SHP77 treated with DMSO at 0.1 percent for 48 hours (cell line): ENCODE data around the gene ARID1B.

ENCODE experiments used
- DNase-seq: peaks from one replicate; lab custom pipeline; 2025; lab: John Stamatoyannopoulos, UW

The ARID1B gene

GRCh38 chr6:156773935-156774852 is 3.0 kb upstream of the ARID1B start:
- DNase-seq = no peak

DNA sequence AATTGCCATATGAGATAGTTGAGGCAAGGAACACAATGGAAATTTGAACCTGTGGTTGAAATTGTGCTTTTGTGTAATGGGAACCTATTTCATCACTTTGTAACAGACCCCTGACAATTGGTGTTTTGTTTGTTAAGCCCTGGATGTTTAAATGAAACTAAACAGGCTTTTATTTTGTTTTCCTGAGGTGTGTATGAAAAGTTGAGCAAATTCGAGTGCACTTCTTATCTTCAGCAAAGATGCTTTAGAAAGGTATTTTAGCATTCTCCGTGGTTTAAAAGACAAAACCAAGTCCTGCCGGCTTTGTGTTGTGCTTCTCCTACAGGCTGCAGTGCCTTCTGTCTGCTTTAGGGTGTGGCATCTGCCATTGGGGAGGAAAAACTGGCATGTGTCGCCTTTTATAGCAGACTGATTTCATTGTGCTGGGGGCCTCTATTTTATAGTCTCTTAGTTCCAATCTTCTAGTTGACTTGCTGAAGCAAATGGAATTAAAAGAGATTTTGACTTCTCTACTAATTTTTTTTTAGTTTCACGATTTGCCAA is 2.2 kb upstream of the ARID1B start:
- no peak for DNase-seq

GRCh38 chr6:156775717-156776116 is 1.5 kb upstream of the ARID1B start:
- no peak for DNase-seq

- DNase-seq = peak; percentile 56
Observed at GRCh38 chr6:156776470-156776839, 723 bp upstream of the ARID1B start.

GRCh38 chr6:156777577-156778453 is 637 bp downstream of the ARID1B start:
- no peak for DNase-seq

GRCh38 chr6:156778454-156779205 is 1.5 kb downstream of the ARID1B start:
- DNase-seq = no peak

- DNase-seq = peak; percentile 19
Observed at GRCh38 chr6:156779206-156780094, 2.3 kb downstream of the ARID1B start.

- peak; percentile 86 for DNase-seq
Observed at GRCh38 chr6:156780102-156780641, 3.0 kb downstream of the ARID1B start.

DNA sequence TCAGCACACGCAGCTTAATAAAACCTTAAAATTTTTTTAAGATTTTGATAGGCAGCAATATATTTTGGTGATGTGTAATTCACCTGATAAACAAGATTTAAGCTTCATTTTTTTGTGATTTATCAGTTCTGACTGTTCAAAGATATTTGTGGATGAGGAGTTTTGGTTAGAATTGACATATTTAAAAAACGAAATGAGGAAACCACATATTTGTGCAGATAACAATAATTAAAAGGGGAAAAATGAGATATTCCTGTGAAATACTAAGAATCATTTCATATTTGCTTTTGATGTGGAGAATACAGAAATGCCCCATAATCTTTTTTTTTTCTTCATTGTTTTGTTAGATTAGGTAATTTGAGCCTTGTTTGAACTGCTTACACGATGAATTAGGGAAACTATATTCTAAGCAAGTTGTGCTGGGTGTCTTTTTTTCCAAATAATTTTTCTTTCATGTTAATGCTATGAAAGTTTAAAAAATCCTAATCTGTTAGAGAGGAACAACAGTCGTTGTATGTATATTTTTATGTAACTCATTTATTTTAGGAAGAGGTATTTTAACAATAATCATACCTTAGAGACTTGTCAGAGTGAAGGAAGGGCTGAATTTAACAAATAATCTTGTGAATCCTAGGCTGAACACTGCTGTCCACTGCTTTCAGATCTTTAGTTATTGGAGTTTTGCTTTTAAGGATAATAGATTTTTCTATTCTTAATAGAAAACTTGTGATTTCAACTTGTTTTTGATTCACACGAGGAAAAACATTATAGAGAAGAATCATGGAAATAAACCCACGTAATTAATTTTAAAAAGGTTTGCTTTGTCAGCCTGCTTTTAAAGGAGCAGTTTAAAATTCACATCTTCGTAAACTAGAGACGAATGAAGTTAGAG is 4.0 kb downstream of the ARID1B start:
- DNase-seq = no peak

- DNase-seq = no peak
Observed at GRCh38 chr6:156781861-156782631, 4.9 kb downstream of the ARID1B start.

DNA sequence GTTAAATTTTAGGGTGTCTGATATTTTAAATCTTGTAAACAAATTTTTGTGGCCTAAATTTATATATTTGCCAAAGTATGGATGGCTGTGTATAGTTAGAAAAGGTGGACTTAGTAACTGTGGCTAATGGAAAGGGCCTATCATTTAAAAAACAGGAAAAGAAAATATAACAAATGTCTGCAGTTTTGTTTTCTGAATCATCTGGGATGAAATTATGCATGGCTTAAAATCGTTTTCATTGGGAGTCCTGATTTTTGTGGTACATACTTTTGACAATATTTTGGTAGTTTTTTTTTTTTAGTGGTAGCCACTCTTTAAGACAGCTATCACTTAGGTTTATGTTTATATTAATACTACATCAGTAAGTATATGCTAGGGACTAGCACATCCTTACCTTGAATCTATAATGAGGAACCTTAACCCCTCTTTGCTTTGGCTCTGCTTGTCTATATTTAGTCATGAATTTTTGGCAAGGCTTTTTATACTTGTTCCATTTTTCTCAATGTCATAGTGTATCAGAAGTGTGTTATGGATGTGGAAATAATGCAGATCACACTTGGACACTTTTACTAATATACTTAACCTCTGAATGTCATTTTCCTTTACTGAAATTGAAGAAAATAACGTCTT is 5.6 kb downstream of the ARID1B start:
- no peak for DNase-seq

DNA sequence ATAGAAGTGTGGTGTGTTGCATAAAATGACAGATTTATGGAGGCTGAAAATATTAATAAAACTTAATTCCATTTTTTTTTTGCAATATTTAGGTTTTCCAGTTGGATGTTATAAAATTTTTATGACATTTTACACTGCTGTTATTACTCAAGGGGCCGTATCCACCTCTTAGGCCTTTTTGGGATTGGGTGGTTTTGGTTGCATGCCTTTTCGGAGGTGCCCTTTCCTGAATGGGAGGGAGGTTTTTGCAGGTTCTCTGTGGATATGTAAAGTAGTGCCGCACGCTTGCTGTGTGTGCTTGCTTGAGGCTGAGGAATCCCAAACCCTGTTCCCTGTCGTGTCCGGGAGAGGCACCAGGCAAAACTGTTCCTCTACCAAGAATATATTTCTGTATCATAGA is 6.8 kb downstream of the ARID1B start:
- no peak for DNase-seq

GRCh38 chr6:156786652-156787051 is 9.5 kb downstream of the ARID1B start:
- no peak for DNase-seq

GRCh38 chr6:156787569-156788492 is 10.7 kb downstream of the ARID1B start:
- no peak for DNase-seq

- DNase-seq = no peak
Observed at GRCh38 chr6:156789081-156789943, 12.1 kb downstream of the ARID1B start.

GRCh38 chr6:156790711-156791319 is 13.6 kb downstream of the ARID1B start:
- DNase-seq = no peak
